Sigmoid colon (tissue), 4 donors: ENCODE measurements around the gene MYH7.

Experiments used
- CTCF ChIP-seq, 4 experiments: fragments of 450-650 bp in 3 of 4; fragments of 200-600 bp in 1 of 4; IDR thresholded peaks; one replicate each; pipeline ENCODE4 v1.5.1; 2016 to 2019; ENCODE audit warnings: antibody characterized with exemption in 4 of 4, mild to moderate bottlenecking in 3 of 4, moderate library complexity in 2 of 4
- EP300 ChIP-seq, 4 donors: sonication (generic); formaldehyde crosslinking; IDR thresholded peaks; one replicate each; pipeline ENCODE4 v1.6.1; 2017; ENCODE audit warnings: antibody characterized with exemption in 4 of 4
- POLR2A ChIP-seq, 2 donors: fragments of 450-650 bp; IDR thresholded peaks; one replicate each; pipeline ENCODE4 v1.6.1; 2016; ENCODE audit warnings: antibody characterized with exemption in 2 of 2, mild to moderate bottlenecking in 2 of 2, moderate library complexity in 2 of 2
- POLR2AphosphoS5 ChIP-seq, 4 donors: sonication (generic); formaldehyde crosslinking; IDR thresholded peaks; one replicate each; pipeline ENCODE4 v1.6.1; 2017; ENCODE audit warnings: antibody characterized with exemption in 4 of 4

DNA sequence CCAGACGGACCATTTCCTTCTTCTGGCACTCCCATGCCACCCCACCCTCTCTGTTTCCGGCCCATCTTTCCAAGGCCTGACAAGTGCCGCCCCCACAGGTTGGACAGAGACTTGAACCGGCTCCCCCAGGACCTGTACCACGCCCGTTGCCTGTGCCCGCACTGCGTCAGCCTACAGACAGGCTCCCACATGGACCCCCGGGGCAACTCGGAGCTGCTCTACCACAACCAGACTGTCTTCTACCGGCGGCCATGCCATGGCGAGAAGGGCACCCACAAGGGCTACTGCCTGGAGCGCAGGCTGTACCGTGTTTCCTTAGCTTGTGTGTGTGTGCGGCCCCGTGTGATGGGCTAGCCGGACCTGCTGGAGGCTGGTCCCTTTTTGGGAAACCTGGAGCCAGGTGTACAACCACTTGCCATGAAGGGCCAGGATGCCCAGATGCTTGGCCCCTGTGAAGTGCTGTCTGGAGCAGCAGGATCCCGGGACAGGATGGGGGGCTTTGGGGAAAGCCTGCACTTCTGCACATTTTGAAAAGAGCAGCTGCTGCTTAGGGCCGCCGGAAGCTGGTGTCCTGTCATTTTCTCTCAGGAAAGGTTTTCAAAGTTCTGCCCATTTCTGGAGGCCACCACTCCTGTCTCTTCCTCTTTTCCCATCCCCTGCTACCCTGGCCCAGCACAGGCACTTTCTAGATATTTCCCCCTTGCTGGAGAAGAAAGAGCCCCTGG, 59.8 kb downstream of the MYH7 start:
- TF ChIP-seq CTCF (IDR thresholded peaks at IDR 0.05): no peak
- TF ChIP-seq EP300 (IDR thresholded peaks at IDR 0.05): no peak
- no peak for TF ChIP-seq POLR2A (IDR thresholded peaks at IDR 0.05)
- TF ChIP-seq POLR2AphosphoS5 (IDR thresholded peaks at IDR 0.05): no peak
